Measurements from ENCODE around the gene OR4X2. TPM values are rescaled to one million over a fixed set of nuclear protein-coding genes. Genes with fewer than 3 reads are reported as not detected.

Gene OR4X2
- total RNA-seq (2022) (not detected in 2 replicates), Bru-seq, nascent RNA (not detected), BruChase-seq, experiment 1, labeled RNA remaining after a 6-hour chase (not detected), BruChase-seq, experiment 2, labeled RNA remaining after a 2-hour chase (not detected)
- long read RNA-seq = 0 reads

DNA sequence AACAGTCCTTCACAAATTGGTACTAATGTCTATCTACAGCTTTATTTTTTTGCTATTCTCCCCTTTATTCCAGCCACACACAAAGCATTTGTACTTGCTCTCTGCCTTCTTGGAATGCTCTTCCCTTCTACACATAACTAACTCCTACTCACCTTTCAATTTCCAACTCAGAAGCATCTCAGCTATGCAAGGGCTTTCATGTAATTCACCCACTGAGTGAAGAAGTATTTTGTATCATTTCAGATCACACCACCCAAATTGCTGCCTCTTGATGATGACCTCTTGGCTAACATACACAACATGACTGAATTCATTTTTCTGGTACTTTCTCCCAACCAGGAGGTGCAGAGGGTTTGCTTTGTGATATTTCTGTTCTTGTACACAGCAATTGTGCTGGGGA is at the start of gene OR4X2:
OR4X2 (plus strand) TSS at position 301 of the 400 bp plus-strand sequence; CDS start at position 301, 0 bp downstream.
- H3K27ac Mint-ChIP-seq (ENCODE audit: low read depth, unreplicated experiment) = no peak within 1 kb of the TSS
- H3K4me3 Mint-ChIP-seq (ENCODE audit: unreplicated experiment) = no peak within 1 kb of the TSS
- DNase-seq (ENCODE audit: unreplicated experiment) = no peak
- POLR2A ChIA-PET = no interaction called here
- intact Hi-C loops (cut with micrococcal nuclease) = no loop called here
- no peaks in the 10 kb centered on the region for H3K4me1 Mint-ChIP-seq (ENCODE audit: insufficient read depth, unreplicated experiment)
- H3K9me3 Mint-ChIP-seq (ENCODE audit: unreplicated experiment) = peaks cover 30% of the 10 kb centered on the region
- TF ChIP-seq, protein P1, sequence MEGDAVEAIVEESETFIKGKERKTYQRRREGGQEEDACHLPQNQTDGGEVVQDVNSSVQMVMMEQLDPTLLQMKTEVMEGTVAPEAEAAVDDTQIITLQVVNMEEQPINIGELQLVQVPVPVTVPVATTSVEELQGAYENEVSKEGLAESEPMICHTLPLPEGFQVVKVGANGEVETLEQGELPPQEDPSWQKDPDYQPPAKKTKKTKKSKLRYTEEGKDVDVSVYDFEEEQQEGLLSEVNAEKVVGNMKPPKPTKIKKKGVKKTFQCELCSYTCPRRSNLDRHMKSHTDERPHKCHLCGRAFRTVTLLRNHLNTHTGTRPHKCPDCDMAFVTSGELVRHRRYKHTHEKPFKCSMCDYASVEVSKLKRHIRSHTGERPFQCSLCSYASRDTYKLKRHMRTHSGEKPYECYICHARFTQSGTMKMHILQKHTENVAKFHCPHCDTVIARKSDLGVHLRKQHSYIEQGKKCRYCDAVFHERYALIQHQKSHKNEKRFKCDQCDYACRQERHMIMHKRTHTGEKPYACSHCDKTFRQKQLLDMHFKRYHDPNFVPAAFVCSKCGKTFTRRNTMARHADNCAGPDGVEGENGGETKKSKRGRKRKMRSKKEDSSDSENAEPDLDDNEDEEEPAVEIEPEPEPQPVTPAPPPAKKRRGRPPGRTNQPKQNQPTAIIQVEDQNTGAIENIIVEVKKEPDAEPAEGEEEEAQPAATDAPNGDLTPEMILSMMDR (IDR thresholded peaks at IDR 0.05; ENCODE audit: unreplicated experiment) = no peak
- H3K27me3 Mint-ChIP-seq (ENCODE audit: insufficient read depth, unreplicated experiment) = no peaks in the 10 kb centered on the region
- no peaks in the 10 kb centered on the region for H3K36me3 Mint-ChIP-seq (ENCODE audit: insufficient read depth, unreplicated experiment)
- CTCF ChIA-PET = interaction anchor here (0.7 to 1.1 kb wide), 2 partner anchors 19 to 559 kb away, joined by 3 read pairs; partner anchors contain the start of gene OR4X1
- no TSS peak for BruUV-seq (replicated peaks)

DNA sequence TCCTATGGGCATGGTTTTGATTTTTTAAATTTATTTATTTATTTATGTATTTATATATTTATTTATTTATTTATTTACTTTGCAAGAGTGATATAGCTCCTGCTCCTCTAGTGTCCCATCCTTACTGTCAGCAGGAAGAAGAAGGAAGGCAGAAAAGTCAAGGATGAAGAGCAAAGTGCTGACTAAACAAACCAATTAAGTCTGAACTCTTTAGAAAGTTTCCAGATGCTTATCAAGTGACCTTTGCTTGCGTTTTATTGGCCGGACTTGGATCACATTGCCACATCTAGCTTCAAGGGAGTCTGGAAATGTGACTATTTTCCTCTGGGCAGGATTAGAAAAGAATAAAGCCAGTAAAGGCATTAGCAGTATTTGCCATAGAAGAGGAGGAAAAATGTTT is 37.0 kb upstream of the OR4X2 start:
- DNase-seq (ENCODE audit: unreplicated experiment) = no peak
- no peak overlapping the region for H3K4me3 Mint-ChIP-seq (ENCODE audit: unreplicated experiment)

DNA sequence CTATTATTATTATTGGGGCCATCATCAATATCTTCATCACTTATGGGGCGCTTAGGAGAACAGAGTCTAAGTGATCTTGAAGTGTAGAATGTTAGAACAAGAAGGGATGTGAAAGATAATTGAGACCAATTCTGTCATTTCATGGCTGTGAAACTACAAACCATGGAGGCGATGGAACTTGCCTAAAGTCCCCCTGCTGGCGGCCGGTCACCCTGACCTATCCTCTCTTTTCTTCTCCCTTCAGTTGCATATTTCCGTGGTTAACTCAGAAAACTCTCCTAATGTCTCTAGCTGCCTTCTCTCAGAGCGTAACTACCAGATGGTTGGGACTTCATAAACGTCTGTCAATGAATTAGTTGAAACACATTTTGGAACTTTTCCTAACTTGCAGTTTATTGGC is 34.9 kb upstream of the OR4X2 start:
- DNase-seq (ENCODE audit: unreplicated experiment) = peak; percentile 19

More for the DNA sequence above, 37.0 kb upstream of the OR4X2 start:
- BruUV-seq (replicated peaks) = no TSS peak
- Mint-ChIP-seq H3K36me3 (ENCODE audit: insufficient read depth, unreplicated experiment) (no peaks in the 10 kb centered on the region), H3K27me3 (ENCODE audit: insufficient read depth, unreplicated experiment) (no peaks in the 10 kb centered on the region), H3K9me3 (ENCODE audit: unreplicated experiment) (no peaks in the 10 kb centered on the region), H3K4me1 (ENCODE audit: insufficient read depth, unreplicated experiment) (no peaks in the 10 kb centered on the region), H3K27ac (ENCODE audit: low read depth, unreplicated experiment) (no peak overlapping the region)
- CTCF ChIA-PET = no interaction called here
- TF ChIP-seq, protein P1 (IDR thresholded peaks at IDR 0.05; ENCODE audit: unreplicated experiment) = no peak
- POLR2A ChIA-PET = no interaction called here
- intact Hi-C loops (cut with micrococcal nuclease) = no loop called here

GRCh38 chr11:48216510-48216909 is 28.4 kb upstream of the OR4X2 start, which contains the start of gene OR4B1:
Gene OR4B1, plus strand, starts transcription at chr11:48216810. Its CDS starts 0 bp downstream, at chr11:48216810.
- no TSS peak for BruUV-seq (replicated peaks)
- Mint-ChIP-seq H3K36me3 (ENCODE audit: insufficient read depth, unreplicated experiment) (no peaks in the 10 kb centered on the region), H3K4me3 (ENCODE audit: unreplicated experiment) (no peak within 1 kb of the TSS), H3K9me3 (ENCODE audit: unreplicated experiment) (peaks cover 6% of the 10 kb centered on the region), H3K27me3 (ENCODE audit: insufficient read depth, unreplicated experiment) (no peaks in the 10 kb centered on the region), H3K4me1 (ENCODE audit: insufficient read depth, unreplicated experiment) (no peaks in the 10 kb centered on the region), H3K27ac (ENCODE audit: low read depth, unreplicated experiment) (no peak within 1 kb of the TSS)
- TF ChIP-seq, protein P1 (IDR thresholded peaks at IDR 0.05; ENCODE audit: unreplicated experiment) = no peak
- DNase-seq (ENCODE audit: unreplicated experiment) = no peak
- POLR2A ChIA-PET = no interaction called here
- intact Hi-C loops (cut with micrococcal nuclease) = no loop called here
- CTCF ChIA-PET = no interaction called here

More for the DNA sequence above, 34.9 kb upstream of the OR4X2 start:
- TF ChIP-seq, protein P1 (IDR thresholded peaks at IDR 0.05; ENCODE audit: unreplicated experiment) = no peak
- BruUV-seq (replicated peaks) = no TSS peak
- no peaks in the 10 kb centered on the region for H3K36me3 Mint-ChIP-seq (ENCODE audit: insufficient read depth, unreplicated experiment)
- no peaks in the 10 kb centered on the region for H3K4me1 Mint-ChIP-seq (ENCODE audit: insufficient read depth, unreplicated experiment)
- intact Hi-C loops (cut with micrococcal nuclease) = no loop called here
- CTCF ChIA-PET = interaction anchor here (0.6 kb wide), 1 partner anchor 73 kb away, joined by 3 read pairs; no protein-coding TSS in a partner anchor
- POLR2A ChIA-PET = no interaction called here
- no peak overlapping the region for H3K27ac Mint-ChIP-seq (ENCODE audit: low read depth, unreplicated experiment)
- H3K9me3 Mint-ChIP-seq (ENCODE audit: unreplicated experiment) = peaks cover 6% of the 10 kb centered on the region
- H3K27me3 Mint-ChIP-seq (ENCODE audit: insufficient read depth, unreplicated experiment) = no peaks in the 10 kb centered on the region
- H3K4me3 Mint-ChIP-seq (ENCODE audit: unreplicated experiment) = no peak overlapping the region

All from MCF 10A (cell line).